ENCODE data around the gene RNF182. TPM values are rescaled to one million over a fixed set of nuclear protein-coding genes. Genes with fewer than 3 reads are reported as not detected.

Gene RNF182
- total RNA-seq, 1 experiment from 2014 or later, result 3.7 TPM

- Mint-ChIP-seq H3K36me3 (ENCODE audit: insufficient read depth in 1 of 3, low read depth in 3 of 3) (peaks cover 0 to 6% (median 0%) of the 10 kb centered on the region in 3 experiments; a peak in 2 of 7 replicates), H3K27ac (no peak overlapping the region), H3K27me3 (ENCODE audit: low read depth) (peaks cover 2% of the 10 kb centered on the region), H3K4me3 (no peak overlapping the region), H3K9me3 (no peaks in the 10 kb centered on the region), H3K4me1 (peaks cover 12 to 24% of the 10 kb centered on the region in 2 experiments)
- Histone ChIP-seq H3K4me2 (ENCODE audit: insufficient read depth, insufficient read length, low read length) (no peak overlapping the region), H3K79me2 (ENCODE audit: insufficient read depth, low read length) (no peaks in the 10 kb centered on the region), H4K5ac (ENCODE audit: insufficient read length, low read depth, low read length) (no peak overlapping the region), H3K23ac (ENCODE audit: insufficient read length, low read depth, low read length) (no peak overlapping the region), H4K8ac (replicated peaks; ENCODE audit: insufficient read length, low read depth, low read length) (no peak overlapping the region), H3K18ac (ENCODE audit: insufficient read length, low read depth, low read length) (no peak overlapping the region), H2AK5ac (ENCODE audit: insufficient read length, low read length) (no peak overlapping the region), H3T11ph (ENCODE audit: low read length) (no peak overlapping the region), H4K91ac (ENCODE audit: insufficient read length, low read depth, low read length) (no peak overlapping the region), H3K79me1 (ENCODE audit: insufficient read depth, low read depth, low read length, poor library complexity, severe bottlenecking) (no peaks in the 10 kb centered on the region), H3K9me3 (ENCODE audit: control insufficient read depth, low read depth, low read length) (no peaks in the 10 kb centered on the region), H3K27me3 (ENCODE audit: insufficient read depth, low read length) (no peaks in the 10 kb centered on the region), H2BK12ac (ENCODE audit: insufficient read length, low read depth, low read length) (no peak overlapping the region), H3K23me2 (ENCODE audit: insufficient read length, low read depth, low read length, poor library complexity, severe bottlenecking) (no peaks in the 10 kb centered on the region), H3K27ac (ENCODE audit: insufficient read length, low read depth, low read length) (no peak overlapping the region), H3K56ac (ENCODE audit: insufficient read length, low read depth, low read length) (no peak overlapping the region), H3K14ac (ENCODE audit: insufficient read depth, low read length) (no peak overlapping the region), H4K20me1 (ENCODE audit: control insufficient read depth, insufficient read depth, insufficient read length) (no peaks in the 10 kb centered on the region), H2BK20ac (ENCODE audit: low read depth, low read length, poor library complexity, severe bottlenecking) (no peak overlapping the region), H3K4ac (ENCODE audit: low read depth, low read length) (no peak overlapping the region), H2BK120ac (ENCODE audit: low read depth, low read length, poor library complexity, severe bottlenecking) (no peak overlapping the region), H2BK15ac (ENCODE audit: low read depth, low read length) (no peak overlapping the region), H3K9ac (ENCODE audit: extremely low read depth, insufficient read length, low read length) (no peak overlapping the region), H2BK5ac (ENCODE audit: insufficient read length, low read length) (no peak overlapping the region), H2AFZ (ENCODE audit: low read length) (no peak overlapping the region), H3K4me1 (ENCODE audit: insufficient read depth, low read length) (no peaks in the 10 kb centered on the region; the same call in 1 of the 2 replicates)
- TF ChIP-seq, protein P1, sequence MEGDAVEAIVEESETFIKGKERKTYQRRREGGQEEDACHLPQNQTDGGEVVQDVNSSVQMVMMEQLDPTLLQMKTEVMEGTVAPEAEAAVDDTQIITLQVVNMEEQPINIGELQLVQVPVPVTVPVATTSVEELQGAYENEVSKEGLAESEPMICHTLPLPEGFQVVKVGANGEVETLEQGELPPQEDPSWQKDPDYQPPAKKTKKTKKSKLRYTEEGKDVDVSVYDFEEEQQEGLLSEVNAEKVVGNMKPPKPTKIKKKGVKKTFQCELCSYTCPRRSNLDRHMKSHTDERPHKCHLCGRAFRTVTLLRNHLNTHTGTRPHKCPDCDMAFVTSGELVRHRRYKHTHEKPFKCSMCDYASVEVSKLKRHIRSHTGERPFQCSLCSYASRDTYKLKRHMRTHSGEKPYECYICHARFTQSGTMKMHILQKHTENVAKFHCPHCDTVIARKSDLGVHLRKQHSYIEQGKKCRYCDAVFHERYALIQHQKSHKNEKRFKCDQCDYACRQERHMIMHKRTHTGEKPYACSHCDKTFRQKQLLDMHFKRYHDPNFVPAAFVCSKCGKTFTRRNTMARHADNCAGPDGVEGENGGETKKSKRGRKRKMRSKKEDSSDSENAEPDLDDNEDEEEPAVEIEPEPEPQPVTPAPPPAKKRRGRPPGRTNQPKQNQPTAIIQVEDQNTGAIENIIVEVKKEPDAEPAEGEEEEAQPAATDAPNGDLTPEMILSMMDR (conservative IDR thresholded peaks at IDR 0.05), result no peak
- WGBS (ENCODE audit: extremely low coverage, insufficient read length, low lambda C conversion rate), result no CpG with 5 or more reads among the region's 1 CpG
- no peak for DNase-seq
These were observed 8.0 kb downstream of the RNF182 start for GRCh38 chr6:13932785-13933184.
